Activated effector memory CD4-positive, alpha-beta T cell treated with anti-CD3 and anti-CD28 coated beads, Interleukin-2, amount 50 U/mL, for 16 hours (primary cell): Measurements from ENCODE around the gene AMPD3.

ENCODE experiments used
- DNase-seq: peaks from one replicate; pipeline ENCODE4 v3.0.0-alpha.2; 2020

AMPD3 gene

GRCh38 chr11:10541561-10541930 is 86.5 kb downstream of the AMPD3 start:
- no peak for DNase-seq

- no peak for DNase-seq
These were observed 87.7 kb downstream of the AMPD3 start for GRCh38 chr11:10542776-10543175.

- no peak for DNase-seq
These were observed 88.7 kb downstream of the AMPD3 start for GRCh38 chr11:10543782-10544181.

GRCh38 chr11:10544491-10545465 is 89.7 kb downstream of the AMPD3 start:
- DNase-seq = no peak

- DNase-seq = no peak
These were observed 95.6 kb downstream of the AMPD3 start for GRCh38 chr11:10550503-10551289.

GRCh38 chr11:10551290-10551592 is 96.2 kb downstream of the AMPD3 start:
- no peak for DNase-seq

GRCh38 chr11:10551845-10552352 is 96.8 kb downstream of the AMPD3 start:
- no peak for DNase-seq

- no peak for DNase-seq
These were observed 101.5 kb downstream of the AMPD3 start for GRCh38 chr11:10556590-10556989.
